IPS-15b (cell line): ENCODE measurements around the gene ASAP3.

ENCODE experiments used
- H3K27me3 ChIP-seq: one replicate; pipeline ENCODE4 v1.6.1; 2013; ENCODE audit warnings: low read length; ENCODE audit not compliant: control insufficient read depth, insufficient read depth
- H3K36me3 ChIP-seq: one replicate; pipeline ENCODE4 v1.6.1; 2013; ENCODE audit warnings: low read length; ENCODE audit not compliant: control insufficient read depth, insufficient read depth
- H3K4me1 ChIP-seq: one replicate; pipeline ENCODE4 v1.6.1; 2013; ENCODE audit warnings: mild to moderate bottlenecking, low read length; ENCODE audit not compliant: control insufficient read depth, insufficient read depth
- H3K4me3 ChIP-seq: one replicate; pipeline ENCODE4 v1.5.1; 2013; ENCODE audit warnings: low read depth, low read length
- H3K9ac ChIP-seq: one replicate; pipeline ENCODE4 v1.6.1; 2013; ENCODE audit warnings: low read depth, mild to moderate bottlenecking, low read length
- H3K9me3 ChIP-seq: one replicate; pipeline ENCODE4 v1.6.1; 2013; ENCODE audit warnings: mild to moderate bottlenecking, low read length; ENCODE audit not compliant: control insufficient read depth, insufficient read depth

Gene ASAP3

DNA sequence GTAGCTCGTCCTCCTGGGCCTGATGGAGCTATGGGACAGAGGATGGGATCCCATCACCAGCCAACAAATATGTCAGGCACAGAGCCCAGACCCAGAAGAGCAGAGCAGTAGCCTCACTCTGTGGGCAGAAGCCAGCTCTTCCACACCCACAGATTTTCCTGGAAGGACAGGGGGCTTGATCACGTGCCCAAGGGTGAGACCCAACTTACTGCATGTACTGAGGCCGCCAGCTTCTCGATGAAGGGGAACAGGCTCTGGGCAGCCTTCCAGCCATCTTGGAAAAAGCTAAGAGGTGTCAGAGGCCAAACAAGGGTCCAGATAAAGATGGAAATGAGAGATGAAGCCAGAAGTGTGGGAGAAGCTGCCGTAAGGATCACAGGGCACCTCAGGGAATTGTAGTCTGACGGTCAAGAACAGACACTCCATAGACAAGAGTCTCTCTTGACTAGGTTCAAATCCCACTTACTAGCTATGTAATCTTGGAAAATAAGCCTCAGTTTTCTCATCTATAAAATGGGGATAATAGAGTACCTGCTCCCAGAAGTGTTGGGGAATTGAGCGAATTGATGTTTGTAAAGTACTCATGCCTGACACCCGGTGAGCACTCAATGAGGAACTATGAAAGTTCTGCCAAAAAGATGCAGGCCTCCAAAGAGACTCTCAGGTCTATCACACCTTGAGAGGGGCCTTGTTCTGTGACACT is 42.4 kb downstream of the ASAP3 start:
- Histone ChIP-seq H3K36me3 (no peaks in the 10 kb centered on the region), H3K4me1 (no peaks in the 10 kb centered on the region), H3K27me3 (peaks cover 9% of the 10 kb centered on the region), H3K4me3 (no peak overlapping the region), H3K9ac (no peak overlapping the region), H3K9me3 (no peaks in the 10 kb centered on the region)

DNA sequence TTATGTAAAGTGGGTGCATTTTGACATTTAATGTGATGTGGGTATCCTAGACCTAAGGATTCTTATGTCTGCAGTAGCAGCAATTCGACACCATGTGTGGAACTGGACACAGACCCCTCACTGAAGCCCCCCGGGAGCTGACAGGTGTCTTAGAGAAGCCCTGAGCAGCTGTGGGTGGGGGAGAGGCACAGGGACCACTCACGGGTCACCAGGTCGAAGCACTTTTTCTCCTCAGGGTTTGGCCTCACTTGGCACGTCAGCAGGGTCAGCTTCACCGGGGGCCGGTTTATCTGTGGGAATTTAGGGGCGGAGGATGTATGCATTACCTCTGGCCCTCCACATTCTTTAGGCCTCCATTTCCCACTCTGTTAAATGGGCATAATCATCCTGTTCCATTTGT is 45.4 kb downstream of the ASAP3 start:
- peaks cover 11% of the 10 kb centered on the region for H3K27me3 ChIP-seq
- H3K9ac ChIP-seq: no peak overlapping the region
- peaks cover 8% of the 10 kb centered on the region for H3K36me3 ChIP-seq
- H3K4me1 ChIP-seq: no peaks in the 10 kb centered on the region
- H3K9me3 ChIP-seq: no peaks in the 10 kb centered on the region
- H3K4me3 ChIP-seq: no peak overlapping the region

DNA sequence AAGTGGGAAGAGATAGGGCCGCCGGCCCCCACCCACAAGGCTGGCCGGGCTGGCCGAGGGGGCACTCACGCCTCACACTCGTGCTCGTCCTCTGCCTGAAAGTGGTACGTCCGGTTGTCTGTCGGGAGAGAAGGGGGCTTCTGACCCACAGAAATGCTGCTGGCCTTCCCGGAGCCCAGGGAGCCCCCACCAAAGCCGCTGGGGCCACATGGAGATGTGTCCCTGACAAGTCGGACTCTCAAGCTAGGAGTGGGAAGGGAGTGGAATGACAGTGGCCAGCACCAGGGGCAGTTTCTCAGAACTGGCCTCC is 46.7 kb downstream of the ASAP3 start:
- no peaks in the 10 kb centered on the region for H3K4me1 ChIP-seq
- H3K9me3 ChIP-seq: no peaks in the 10 kb centered on the region
- peak overlapping the region; percentile 55 for H3K4me3 ChIP-seq
- H3K36me3 ChIP-seq: peaks cover 16% of the 10 kb centered on the region
- peaks cover 13% of the 10 kb centered on the region for H3K27me3 ChIP-seq
- H3K9ac ChIP-seq: no peak overlapping the region

DNA sequence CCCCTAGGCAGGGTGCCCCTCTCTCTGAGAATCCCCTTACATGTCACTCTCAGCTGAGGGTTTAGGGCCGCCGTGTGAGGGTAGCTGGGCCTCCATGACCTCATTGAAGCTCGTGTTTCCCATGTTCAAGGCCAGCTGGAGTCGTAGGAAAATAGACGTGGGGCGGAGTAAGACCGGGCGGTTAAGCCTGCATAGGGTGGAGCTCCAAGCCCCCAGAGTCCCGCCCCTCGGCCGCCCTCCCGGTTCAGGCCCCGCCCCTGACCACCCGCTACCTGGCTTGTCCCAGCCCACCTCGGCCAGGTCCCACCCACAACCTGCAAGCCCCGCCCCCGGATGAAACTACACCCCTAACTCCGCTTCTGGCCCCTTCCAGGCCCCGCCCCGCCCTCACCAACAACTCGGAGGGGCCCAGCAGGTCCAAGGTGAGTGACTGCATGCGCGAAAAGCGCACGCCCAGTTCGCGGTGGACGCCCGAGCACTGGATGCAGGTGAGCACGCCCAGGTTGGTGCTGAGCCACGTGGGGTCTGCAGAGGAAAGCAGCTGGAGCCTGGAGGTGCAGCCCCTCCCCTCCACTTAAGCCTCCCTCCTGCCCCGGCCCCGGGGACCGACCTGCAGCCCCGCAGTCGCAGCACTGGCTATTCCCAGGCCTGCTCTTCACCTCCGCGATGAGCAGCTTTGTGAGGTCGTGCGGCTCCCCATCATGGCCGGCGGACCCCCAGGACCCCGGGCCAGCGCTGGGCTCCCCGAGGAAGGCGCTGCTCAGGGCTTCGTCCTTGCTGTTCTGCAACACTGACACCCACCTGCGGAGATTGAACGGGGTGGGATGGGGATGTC is 47.2 kb downstream of the ASAP3 start:
- Histone ChIP-seq H3K27me3 (peaks cover 13% of the 10 kb centered on the region), H3K9me3 (no peaks in the 10 kb centered on the region), H3K4me3 (peak overlapping the region; percentile 55), H3K36me3 (peaks cover 16% of the 10 kb centered on the region), H3K4me1 (no peaks in the 10 kb centered on the region), H3K9ac (no peak overlapping the region)

DNA sequence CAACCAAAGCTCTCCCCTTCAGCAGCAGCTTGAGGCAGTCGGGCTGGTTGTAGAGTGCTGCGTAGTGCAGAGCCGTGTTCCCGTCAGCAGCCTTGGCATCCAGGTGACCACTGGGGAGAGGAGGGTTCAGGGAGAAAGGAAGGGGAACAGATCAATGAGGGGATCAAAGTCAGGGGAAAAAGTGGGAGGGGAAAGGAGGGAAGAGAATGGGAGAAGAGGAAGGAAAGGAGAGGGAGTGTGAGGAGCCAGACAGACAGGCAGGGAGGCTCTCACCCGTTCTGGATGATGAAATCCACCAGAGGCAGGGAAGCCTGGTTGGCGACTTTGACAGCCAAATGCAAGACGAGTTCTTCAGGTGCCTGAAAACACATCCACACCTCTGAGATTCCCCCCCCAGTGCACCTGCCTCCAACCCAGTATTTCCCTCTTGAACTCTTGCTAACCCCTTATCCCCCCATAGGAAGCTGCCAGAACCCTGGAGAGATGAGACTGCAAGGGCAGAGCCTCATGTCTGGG is 49.7 kb downstream of the ASAP3 start:
- Histone ChIP-seq H3K36me3 (peaks cover 30% of the 10 kb centered on the region), H3K9ac (no peak overlapping the region), H3K4me1 (no peaks in the 10 kb centered on the region), H3K9me3 (no peaks in the 10 kb centered on the region), H3K4me3 (no peak overlapping the region), H3K27me3 (peaks cover 13% of the 10 kb centered on the region)

DNA sequence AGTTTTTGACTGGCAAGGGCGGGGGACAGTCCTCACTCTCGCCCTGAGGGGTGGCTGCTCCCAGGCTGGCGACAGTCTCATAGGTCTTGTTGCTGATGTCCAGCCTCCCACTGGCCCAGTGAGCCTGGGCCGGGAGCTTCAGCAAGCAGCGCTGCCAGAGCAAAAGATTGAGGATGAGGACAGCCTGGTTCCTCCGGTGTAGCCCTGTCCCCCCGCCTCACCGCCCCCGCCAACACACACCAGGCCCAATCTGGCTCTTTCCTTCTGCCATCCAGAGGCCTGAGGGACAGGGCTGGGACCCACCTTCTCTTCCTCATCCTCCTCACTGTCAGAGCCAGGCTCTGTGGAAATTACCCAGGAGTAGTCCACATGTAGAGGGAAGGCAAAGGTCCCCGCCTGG is 50.9 kb downstream of the ASAP3 start:
- peaks cover 30% of the 10 kb centered on the region for H3K36me3 ChIP-seq
- H3K27me3 ChIP-seq: peaks cover 20% of the 10 kb centered on the region
- H3K9ac ChIP-seq: no peak overlapping the region
- no peaks in the 10 kb centered on the region for H3K9me3 ChIP-seq
- H3K4me3 ChIP-seq: no peak overlapping the region
- no peaks in the 10 kb centered on the region for H3K4me1 ChIP-seq

DNA sequence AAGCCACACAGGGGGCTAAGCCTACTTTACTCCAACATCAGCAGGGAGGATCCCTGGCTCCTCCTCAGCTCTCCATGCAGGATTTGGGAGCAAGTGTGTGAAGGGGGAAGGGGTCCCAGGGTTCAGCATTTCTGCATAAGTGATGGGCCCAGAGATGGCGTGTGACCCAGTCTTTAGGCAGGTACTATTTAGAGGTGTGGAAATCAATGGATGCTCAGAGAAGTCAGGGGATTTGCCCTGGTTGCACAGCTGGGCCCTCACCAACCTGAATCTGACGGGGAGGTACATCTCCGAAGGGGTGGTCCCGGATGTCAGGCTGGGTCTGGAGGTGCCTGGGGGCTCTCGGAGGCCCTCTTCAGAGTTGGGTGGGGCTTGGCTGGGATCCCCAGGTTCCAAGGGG is 52.5 kb downstream of the ASAP3 start:
- H3K9me3 ChIP-seq: no peaks in the 10 kb centered on the region
- no peak overlapping the region for H3K9ac ChIP-seq
- peaks cover 29% of the 10 kb centered on the region for H3K27me3 ChIP-seq
- peaks cover 30% of the 10 kb centered on the region for H3K36me3 ChIP-seq
- H3K4me1 ChIP-seq: no peaks in the 10 kb centered on the region
- no peak overlapping the region for H3K4me3 ChIP-seq

DNA sequence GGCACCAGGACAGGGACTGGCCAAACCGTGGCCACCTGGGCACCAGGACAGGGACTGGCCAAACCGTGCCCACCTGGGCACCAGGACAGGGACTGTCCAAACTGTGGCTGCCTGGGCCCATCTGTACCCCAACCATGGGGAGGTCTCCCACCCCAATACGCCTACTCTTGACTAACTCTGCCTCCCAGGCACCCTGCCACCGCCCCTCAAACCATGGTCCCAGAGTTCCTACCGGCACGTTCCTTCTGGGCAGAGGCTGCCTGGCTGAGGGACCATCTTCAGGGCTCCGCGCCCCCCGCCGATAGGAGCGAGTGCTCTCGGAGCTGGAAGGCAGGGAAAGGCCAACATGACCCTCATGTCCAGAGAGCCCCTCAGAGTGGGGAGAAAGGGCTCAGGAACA is 53.2 kb downstream of the ASAP3 start:
- no peak overlapping the region for H3K4me3 ChIP-seq
- no peaks in the 10 kb centered on the region for H3K9me3 ChIP-seq
- H3K9ac ChIP-seq: no peak overlapping the region
- no peaks in the 10 kb centered on the region for H3K4me1 ChIP-seq
- H3K27me3 ChIP-seq: peaks cover 36% of the 10 kb centered on the region
- peaks cover 27% of the 10 kb centered on the region for H3K36me3 ChIP-seq

DNA sequence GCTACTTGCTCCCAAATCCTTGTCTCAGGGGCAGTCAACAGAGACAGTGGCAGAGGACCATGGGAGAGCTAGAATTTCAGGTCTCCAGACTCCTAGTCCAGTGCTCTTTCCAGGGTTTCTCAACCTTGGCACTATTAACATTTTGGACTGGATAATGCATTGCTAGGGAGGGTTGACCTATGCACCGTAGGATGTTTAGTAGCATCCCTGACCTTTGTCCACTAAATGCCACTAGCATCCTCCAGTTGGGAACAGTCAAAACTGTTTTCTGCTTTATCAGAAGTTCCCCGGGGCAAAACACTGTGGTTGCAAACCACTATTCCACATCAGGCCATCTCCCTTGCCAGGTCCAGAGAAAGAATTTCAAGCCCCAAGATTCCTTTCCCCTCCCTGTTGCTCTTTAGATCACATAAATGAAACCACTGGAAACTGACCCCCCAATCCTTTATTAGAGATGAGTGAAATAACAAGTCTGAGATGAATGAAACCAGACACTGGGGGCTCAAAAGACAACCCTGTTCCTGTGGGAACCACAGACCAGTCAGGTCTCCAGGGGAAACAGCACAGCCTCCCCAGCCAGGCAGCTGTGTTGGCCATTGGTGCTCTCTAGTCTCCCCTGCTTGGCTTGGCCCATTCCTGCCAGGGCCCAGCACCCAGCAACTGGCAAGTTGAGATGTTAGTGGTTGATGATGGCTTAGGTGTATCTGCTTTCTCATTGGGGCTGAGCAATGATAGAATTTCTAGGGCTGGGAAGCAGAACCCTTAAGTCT is 55.7 kb downstream of the ASAP3 start:
- H3K9ac ChIP-seq: no peak overlapping the region
- H3K4me1 ChIP-seq: peaks cover 2% of the 10 kb centered on the region
- H3K4me3 ChIP-seq: no peak overlapping the region
- H3K36me3 ChIP-seq: peaks cover 21% of the 10 kb centered on the region
- peaks cover 52% of the 10 kb centered on the region for H3K27me3 ChIP-seq
- H3K9me3 ChIP-seq: no peaks in the 10 kb centered on the region

DNA sequence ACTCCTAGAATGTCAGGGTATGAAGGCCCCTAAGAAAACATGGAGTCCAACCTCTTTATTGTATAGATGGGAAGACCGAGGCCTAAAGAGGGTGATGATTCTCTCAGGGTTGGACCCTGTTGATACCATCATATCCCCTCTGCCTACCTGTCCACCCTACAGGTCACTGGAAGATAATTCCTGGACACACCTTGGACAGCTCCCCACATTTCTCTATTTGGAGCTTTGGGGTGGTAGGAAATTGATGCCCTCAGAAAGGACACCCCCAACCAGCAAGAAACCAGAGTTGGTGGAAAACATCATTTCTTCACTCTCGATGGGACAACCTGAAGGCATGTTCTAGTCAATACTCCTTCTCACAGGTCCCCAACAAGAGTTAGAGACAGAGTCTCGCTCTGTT is 56.4 kb downstream of the ASAP3 start:
- H3K9me3 ChIP-seq: no peaks in the 10 kb centered on the region
- no peak overlapping the region for H3K9ac ChIP-seq
- H3K4me3 ChIP-seq: no peak overlapping the region
- H3K27me3 ChIP-seq: peaks cover 59% of the 10 kb centered on the region
- H3K4me1 ChIP-seq: peaks cover 5% of the 10 kb centered on the region
- peaks cover 14% of the 10 kb centered on the region for H3K36me3 ChIP-seq

DNA sequence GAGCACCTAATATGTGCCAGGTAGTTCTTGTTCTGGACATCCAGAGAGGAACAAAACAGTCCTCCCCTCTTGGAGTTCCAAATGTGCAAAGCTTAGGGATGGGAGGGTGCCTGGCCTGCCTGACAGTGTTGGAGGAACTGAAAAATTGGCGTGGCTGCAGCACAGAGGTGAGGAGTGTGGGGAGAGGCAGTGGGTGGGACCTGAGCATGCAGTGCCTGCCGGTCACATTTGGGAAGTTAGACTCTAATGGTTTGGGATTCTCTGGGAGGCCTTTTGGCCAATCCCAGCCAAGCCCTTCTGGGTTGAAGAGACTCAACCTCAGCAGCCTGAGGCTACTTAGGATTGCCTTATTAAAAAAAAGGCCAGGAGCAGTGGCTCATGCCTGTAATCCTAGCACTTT is 57.2 kb downstream of the ASAP3 start:
- H3K9me3 ChIP-seq: no peaks in the 10 kb centered on the region

More for the DNA sequence above, 57.2 kb downstream of the ASAP3 start:
- H3K36me3 ChIP-seq: peaks cover 13% of the 10 kb centered on the region
- H3K4me1 ChIP-seq: peaks cover 5% of the 10 kb centered on the region
- H3K9ac ChIP-seq: no peak overlapping the region
- no peak overlapping the region for H3K4me3 ChIP-seq
- H3K27me3 ChIP-seq: peaks cover 65% of the 10 kb centered on the region
